Activated T-helper 2 cell treated with anti-CD3 and anti-CD28 coated beads, Interferon-gamma antibody, Interleukin-2, Interleukin-4, amounts not matched to agents 10 μg/mL and 5 μg/mL and 100 μg/mL, durations not matched to agents 14 hours and 24 hours and 36 hours (primary cell): ENCODE measurements around the gene SLC19A3. TPM values are rescaled to one million over a fixed set of nuclear protein-coding genes. Genes with fewer than 3 reads are reported as not detected.
"Not testable (repeated sequence)": the region's sequence is repeated elsewhere in the genome, so short reads cannot be mapped to it uniquely, and the experiment has no call there.

Source experiments
- DNase-seq: peaks from one replicate; pipeline ENCODE4 v3.0.0; 2021; ENCODE audit warnings: low spot score
- H3K27ac Mint-ChIP-seq: one replicate; pipeline ENCODE4 v1.8.0; 2021; ENCODE audit warnings: mixed read lengths
- H3K27me3 Mint-ChIP-seq: one replicate; pipeline ENCODE4 v1.8.0; 2021; ENCODE audit warnings: low read depth, mixed read lengths
- H3K36me3 Mint-ChIP-seq: one replicate; pipeline ENCODE4 v1.8.0; 2021; ENCODE audit warnings: low read depth, mixed read lengths
- H3K4me1 Mint-ChIP-seq: one replicate; pipeline ENCODE4 v1.8.0; 2021; ENCODE audit warnings: low read depth, mixed read lengths
- H3K4me3 Mint-ChIP-seq: one replicate; pipeline ENCODE4 v1.8.0; 2021; ENCODE audit warnings: low read depth, mild to moderate bottlenecking, moderate library complexity, mixed read lengths
- H3K9me3 Mint-ChIP-seq: one replicate; pipeline ENCODE4 v1.8.0; 2021; ENCODE audit warnings: mixed read lengths
- intact Hi-C: fragments of 100-400 bp; cut with micrococcal nuclease; formaldehyde crosslinking; loops from one replicate; pipeline ENCODE4 v1.15.1; 2023
- total RNA-seq: library from RNA; stranded (reverse); gene quantifications from 2 replicates; pipeline ENCODE4 v1.2.3, GENCODE V29; 2022

Gene SLC19A3
- total RNA-seq, 1 donor from 2014 or later, result not detected

GRCh38 chr2:227724394-227725039 is 6.7 kb upstream of the SLC19A3 start, which contains the start of gene SCYGR6:
TSS of gene SCYGR6 (minus strand) at chr2:227724757. CDS start at chr2:227724757, 0 bp downstream.
- intact Hi-C loops, result no loop called here
- Mint-ChIP-seq H3K27me3 (no peaks in the 10 kb centered on the region), H3K4me3 (no peak within 1 kb of the TSS), H3K27ac (no peak within 1 kb of the TSS), H3K9me3 (no peaks in the 10 kb centered on the region), H3K4me1 (no peaks in the 10 kb centered on the region), H3K36me3 (no peaks in the 10 kb centered on the region)
- DNase-seq, result no peak

- intact Hi-C loops, H3K4me1 Mint-ChIP-seq, H3K4me3 Mint-ChIP-seq, H3K27ac Mint-ChIP-seq, H3K27me3 Mint-ChIP-seq, H3K36me3 Mint-ChIP-seq, DNase-seq, H3K9me3 Mint-ChIP-seq: not testable (repeated sequence)
Observed at GRCh38 chr2:227722821-227723220, 5.0 kb upstream of the SLC19A3 start.

- no peak overlapping the region for H3K4me3 Mint-ChIP-seq
Observed at GRCh38 chr2:227720680-227721079, 2.9 kb upstream of the SLC19A3 start.

DNA sequence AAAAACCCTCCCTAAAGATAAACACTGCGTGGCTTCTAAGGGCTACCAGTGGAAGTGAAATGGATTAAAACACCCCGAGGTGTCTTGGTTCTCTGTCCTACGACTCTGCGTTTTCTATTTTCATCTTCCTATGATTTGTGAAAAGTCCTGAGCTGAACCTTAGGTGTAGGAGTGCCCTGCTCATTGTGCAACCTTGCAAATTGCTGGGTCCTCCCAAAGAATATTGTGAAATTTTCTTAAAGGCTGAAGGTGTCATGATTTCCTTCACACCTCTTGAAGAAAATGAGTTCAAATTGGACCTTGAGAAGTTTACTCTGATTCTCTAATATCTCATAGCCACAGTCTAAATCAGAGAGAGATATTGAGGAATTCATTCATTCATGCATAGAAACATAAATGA is 1.8 kb upstream of the SLC19A3 start:
- no peaks in the 10 kb centered on the region for H3K36me3 Mint-ChIP-seq
- H3K4me1 Mint-ChIP-seq, result no peaks in the 10 kb centered on the region
- H3K27ac Mint-ChIP-seq, result no peak overlapping the region
- intact Hi-C loops, result no loop called here
- no peak overlapping the region for H3K4me3 Mint-ChIP-seq
- H3K27me3 Mint-ChIP-seq, result peaks cover 6% of the 10 kb centered on the region
- DNase-seq, result no peak
- H3K9me3 Mint-ChIP-seq, result no peaks in the 10 kb centered on the region

More at GRCh38 chr2:227720680-227721079, 2.9 kb upstream of the SLC19A3 start:
- Mint-ChIP-seq H3K36me3 (no peaks in the 10 kb centered on the region), H3K4me1 (no peaks in the 10 kb centered on the region), H3K9me3 (no peaks in the 10 kb centered on the region), H3K27me3 (peaks cover 6% of the 10 kb centered on the region), H3K27ac (no peak overlapping the region)
- DNase-seq, result no peak
- intact Hi-C loops, result no loop called here

GRCh38 chr2:227716501-227716900 is 1.3 kb downstream of the SLC19A3 start:
- no peak for DNase-seq
- Mint-ChIP-seq H3K4me1 (no peaks in the 10 kb centered on the region), H3K27me3 (peaks cover 6% of the 10 kb centered on the region), H3K36me3 (no peaks in the 10 kb centered on the region), H3K9me3 (no peaks in the 10 kb centered on the region), H3K27ac (no peak overlapping the region), H3K4me3 (no peak overlapping the region)
- intact Hi-C loops, result no loop called here

DNA sequence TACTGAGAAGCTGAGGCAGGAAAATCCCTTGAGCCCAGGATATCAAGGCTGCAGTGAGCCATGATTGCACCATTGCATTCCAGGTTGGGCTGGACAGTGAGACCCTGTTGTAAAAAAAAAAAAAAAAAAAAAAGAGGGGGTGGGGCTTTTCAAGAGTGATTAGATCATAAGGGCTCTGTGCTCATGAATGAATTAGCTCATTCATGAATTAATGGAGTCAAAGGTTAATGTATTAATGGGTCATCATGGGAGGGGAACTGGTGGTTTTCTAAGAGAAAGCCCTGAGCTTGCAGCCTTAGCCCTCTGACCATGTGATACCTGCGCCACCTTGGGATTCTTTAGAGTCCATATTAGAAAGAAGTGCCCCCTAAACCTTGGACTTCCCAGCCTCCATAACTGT is 4.5 kb downstream of the SLC19A3 start:
- intact Hi-C loops, result no loop called here
- no peaks in the 10 kb centered on the region for H3K4me1 Mint-ChIP-seq
- H3K27ac Mint-ChIP-seq, result no peak overlapping the region
- H3K9me3 Mint-ChIP-seq, result no peaks in the 10 kb centered on the region
- H3K4me3 Mint-ChIP-seq, result no peak overlapping the region
- H3K27me3 Mint-ChIP-seq, result peaks cover 6% of the 10 kb centered on the region
- no peaks in the 10 kb centered on the region for H3K36me3 Mint-ChIP-seq
- no peak for DNase-seq

DNA sequence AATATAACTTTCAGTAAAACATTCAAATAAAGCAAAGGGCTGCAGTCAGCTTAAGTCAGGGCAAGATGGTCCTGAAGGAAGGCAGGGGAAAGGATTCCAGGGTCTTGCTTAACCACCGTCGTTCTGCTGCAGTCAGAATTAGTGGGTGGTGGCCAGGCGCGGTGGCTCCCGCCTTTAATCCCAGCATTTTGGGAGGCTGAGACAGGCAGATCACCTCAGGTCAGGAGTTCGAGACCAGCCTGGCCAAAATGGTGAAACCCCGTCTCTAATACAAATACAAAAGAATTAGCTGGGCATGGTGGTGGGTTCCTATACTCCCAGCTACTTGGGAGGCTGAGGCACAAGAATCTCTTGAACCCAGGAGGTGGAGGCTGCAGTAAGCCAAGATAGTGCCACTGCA is 6.8 kb downstream of the SLC19A3 start:
- H3K27ac Mint-ChIP-seq, result no peak overlapping the region
- H3K4me3 Mint-ChIP-seq, result no peak overlapping the region
- H3K27me3 Mint-ChIP-seq, result no peaks in the 10 kb centered on the region
- intact Hi-C loops, result no loop called here
- H3K36me3 Mint-ChIP-seq, result no peaks in the 10 kb centered on the region
- DNase-seq, result no peak
- H3K9me3 Mint-ChIP-seq, result no peaks in the 10 kb centered on the region
- H3K4me1 Mint-ChIP-seq, result no peaks in the 10 kb centered on the region

- no peak for DNase-seq
- intact Hi-C loops, result no loop called here
- no peaks in the 10 kb centered on the region for H3K4me1 Mint-ChIP-seq
- H3K9me3 Mint-ChIP-seq, result no peaks in the 10 kb centered on the region
- no peak overlapping the region for H3K27ac Mint-ChIP-seq
- H3K27me3 Mint-ChIP-seq, result no peaks in the 10 kb centered on the region
- no peaks in the 10 kb centered on the region for H3K36me3 Mint-ChIP-seq
- no peak overlapping the region for H3K4me3 Mint-ChIP-seq
Observed at GRCh38 chr2:227707390-227707789, 10.4 kb downstream of the SLC19A3 start.

DNA sequence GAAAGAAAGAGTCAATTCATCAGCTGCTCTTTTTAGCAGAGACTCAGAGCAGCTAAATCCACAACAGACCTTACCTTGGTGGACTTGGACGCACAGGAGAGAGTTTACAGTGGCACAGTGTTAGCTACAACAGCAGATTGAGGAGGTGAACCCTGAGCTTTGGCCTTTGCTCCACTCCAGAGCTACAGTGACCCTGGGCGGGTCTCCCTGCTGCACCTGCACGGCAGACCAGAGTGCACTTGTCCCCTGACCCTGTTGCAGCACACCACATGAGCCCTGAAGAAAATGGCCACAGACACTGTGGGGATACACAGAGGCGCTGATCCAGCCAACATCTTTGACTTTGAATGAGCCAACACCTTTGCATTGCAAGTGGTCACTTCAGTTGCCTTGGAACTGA is 11.0 kb downstream of the SLC19A3 start:
- intact Hi-C loops, result no loop called here
- Mint-ChIP-seq H3K36me3 (no peaks in the 10 kb centered on the region), H3K27ac (no peak overlapping the region), H3K4me3 (no peak overlapping the region), H3K9me3 (no peaks in the 10 kb centered on the region), H3K27me3 (no peaks in the 10 kb centered on the region), H3K4me1 (no peaks in the 10 kb centered on the region)
- no peak for DNase-seq

DNA sequence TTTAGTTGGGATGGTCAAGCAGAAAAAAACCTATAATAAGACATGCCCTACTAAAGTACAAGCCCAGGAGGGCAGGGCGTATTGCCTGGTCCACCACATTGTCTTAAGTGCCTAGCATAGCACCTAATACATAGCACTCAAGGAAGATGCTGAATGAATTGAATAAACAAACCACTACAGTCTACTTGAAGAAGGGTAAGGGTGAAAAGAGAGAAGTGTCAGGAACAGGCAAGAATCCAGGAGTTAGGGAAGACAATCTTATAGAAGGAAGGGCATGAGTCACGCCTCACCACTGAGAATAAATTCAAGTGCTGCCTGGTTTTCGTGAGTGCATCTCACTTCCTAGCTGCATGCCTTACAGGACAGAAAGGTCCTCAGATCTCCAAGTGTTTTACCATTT is 13.9 kb downstream of the SLC19A3 start:
- DNase-seq, result no peak
- Mint-ChIP-seq H3K4me1 (no peaks in the 10 kb centered on the region), H3K4me3 (no peak overlapping the region), H3K9me3 (no peaks in the 10 kb centered on the region), H3K36me3 (no peaks in the 10 kb centered on the region), H3K27ac (no peak overlapping the region), H3K27me3 (no peaks in the 10 kb centered on the region)
- intact Hi-C loops, result no loop called here

GRCh38 chr2:227703280-227703732 is 14.5 kb downstream of the SLC19A3 start:
- no peaks in the 10 kb centered on the region for H3K4me1 Mint-ChIP-seq

DNA sequence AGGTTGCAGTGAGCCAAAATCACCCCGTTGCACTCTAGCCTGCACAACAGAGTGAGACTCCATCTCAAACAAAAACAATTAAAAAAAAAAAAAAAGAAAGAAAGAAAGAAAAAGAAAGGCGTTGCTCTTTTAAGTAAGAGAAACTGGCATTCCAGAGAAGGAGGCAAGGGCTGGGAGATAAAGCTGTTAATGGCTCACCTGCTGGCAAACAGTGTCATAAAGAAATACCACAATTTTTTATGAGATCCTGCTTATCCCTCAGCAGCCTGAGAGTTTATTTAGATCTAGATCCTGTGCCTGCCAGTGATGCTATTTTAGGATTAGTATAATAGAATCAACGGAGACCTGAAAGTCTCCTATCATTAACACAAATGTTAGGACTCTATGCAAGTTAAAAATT is 16.3 kb downstream of the SLC19A3 start:
- intact Hi-C loops, result no loop called here
- H3K4me3 Mint-ChIP-seq, result no peak overlapping the region

More at GRCh38 chr2:227703280-227703732, 14.5 kb downstream of the SLC19A3 start:
- no peak for DNase-seq
- Mint-ChIP-seq H3K9me3 (no peaks in the 10 kb centered on the region), H3K27me3 (no peaks in the 10 kb centered on the region), H3K36me3 (no peaks in the 10 kb centered on the region), H3K4me3 (no peak overlapping the region), H3K27ac (no peak overlapping the region)
- intact Hi-C loops, result no loop called here

GRCh38 chr2:227696990-227697679 is 20.7 kb downstream of the SLC19A3 start:
- H3K4me3 Mint-ChIP-seq, result no peak overlapping the region
- H3K27ac Mint-ChIP-seq, result no peak overlapping the region
- H3K36me3 Mint-ChIP-seq, result no peaks in the 10 kb centered on the region
- no peaks in the 10 kb centered on the region for H3K4me1 Mint-ChIP-seq
- DNase-seq, result no peak
- peaks cover under 1% of the 10 kb centered on the region for H3K27me3 Mint-ChIP-seq
- intact Hi-C loops, result no loop called here
- no peaks in the 10 kb centered on the region for H3K9me3 Mint-ChIP-seq

More for the DNA sequence above, 16.3 kb downstream of the SLC19A3 start:
- no peaks in the 10 kb centered on the region for H3K9me3 Mint-ChIP-seq
- H3K27ac Mint-ChIP-seq, result no peak overlapping the region
- no peaks in the 10 kb centered on the region for H3K27me3 Mint-ChIP-seq
- DNase-seq, result no peak
- no peaks in the 10 kb centered on the region for H3K4me1 Mint-ChIP-seq
- no peaks in the 10 kb centered on the region for H3K36me3 Mint-ChIP-seq
